HEK293 (cell line): ENCODE measurements around the gene LRRC47.

ENCODE experiments used
- TCF7L2 ChIP-seq: IDR thresholded peaks from 2 replicates; pipeline ENCODE4 v1.6.1; 2011; ENCODE audit warnings: low read depth, mild to moderate bottlenecking, inconsistent platforms, low read length, moderate library complexity, borderline replicate concordance
- ZNF10 ChIP-seq: fragments of 450-650 bp; formaldehyde crosslinking; IDR thresholded peaks from 2 replicates; pipeline ENCODE4 v1.5.1; 2017; ENCODE audit warnings: missing biosample characterization, missing genetic modification characterization
- ZNF510 ChIP-seq: fragments of 450-650 bp; formaldehyde crosslinking; IDR thresholded peaks from 2 replicates; pipeline ENCODE4 v1.5.1; 2018; ENCODE audit warnings: mild to moderate bottlenecking, missing genetic modification characterization, missing biosample characterization; ENCODE audit not compliant: insufficient replicate concordance
- ZNF707 ChIP-seq: fragments of 450-650 bp; formaldehyde crosslinking; IDR thresholded peaks from 2 replicates; pipeline ENCODE4 v1.5.1; 2016; ENCODE audit warnings: missing biosample characterization, missing genetic modification characterization
- TF ChIP-seq, protein P1 (sequence below): fragments of 450-650 bp; formaldehyde crosslinking; IDR thresholded peaks from 2 replicates; pipeline ENCODE4 v1.5.1; 2016; ENCODE audit warnings: missing biosample characterization, missing genetic modification characterization
- TF ChIP-seq, protein P2 (sequence below): fragments of 450-650 bp; formaldehyde crosslinking; IDR thresholded peaks from 2 replicates; pipeline ENCODE4 v1.5.1; 2016; ENCODE audit warnings: missing biosample characterization, missing genetic modification characterization
- TF ChIP-seq, protein P3 (sequence below): fragments of 450-650 bp; IDR thresholded peaks from 2 replicates; pipeline ENCODE4 v1.5.1; 2018; ENCODE audit warnings: missing biosample characterization, missing genetic modification characterization
- TF ChIP-seq, protein P4 (sequence below): fragments of 450-650 bp; formaldehyde crosslinking; IDR thresholded peaks from 2 replicates; pipeline ENCODE4 v1.5.1; 2016; ENCODE audit warnings: missing biosample characterization, missing genetic modification characterization
- TF ChIP-seq, protein P5 (sequence below): fragments of 450-650 bp; formaldehyde crosslinking; IDR thresholded peaks from 2 replicates; pipeline ENCODE4 v1.5.1; 2017; ENCODE audit warnings: missing biosample characterization, missing genetic modification characterization

DNA sequence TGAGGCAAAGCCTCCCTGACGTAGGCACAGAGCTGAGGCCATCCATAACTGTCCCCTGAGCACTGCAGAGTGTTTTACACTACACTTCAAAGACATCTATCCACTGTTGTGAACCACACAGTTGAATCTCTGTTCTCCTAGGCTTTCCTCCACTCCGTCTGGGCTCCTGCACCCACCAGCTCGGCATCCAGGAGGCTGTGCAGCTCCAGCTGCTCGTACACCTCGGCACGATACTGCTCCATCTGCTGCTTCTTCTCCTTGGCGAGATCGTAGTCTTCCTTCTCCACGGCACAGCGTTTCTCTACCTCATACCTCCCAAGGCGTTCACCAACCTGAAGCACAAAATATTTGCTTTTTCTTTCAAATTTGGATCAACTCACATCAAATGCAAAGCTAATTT, 42.5 kb upstream of the LRRC47 start:
- TF ChIP-seq, protein P1, sequence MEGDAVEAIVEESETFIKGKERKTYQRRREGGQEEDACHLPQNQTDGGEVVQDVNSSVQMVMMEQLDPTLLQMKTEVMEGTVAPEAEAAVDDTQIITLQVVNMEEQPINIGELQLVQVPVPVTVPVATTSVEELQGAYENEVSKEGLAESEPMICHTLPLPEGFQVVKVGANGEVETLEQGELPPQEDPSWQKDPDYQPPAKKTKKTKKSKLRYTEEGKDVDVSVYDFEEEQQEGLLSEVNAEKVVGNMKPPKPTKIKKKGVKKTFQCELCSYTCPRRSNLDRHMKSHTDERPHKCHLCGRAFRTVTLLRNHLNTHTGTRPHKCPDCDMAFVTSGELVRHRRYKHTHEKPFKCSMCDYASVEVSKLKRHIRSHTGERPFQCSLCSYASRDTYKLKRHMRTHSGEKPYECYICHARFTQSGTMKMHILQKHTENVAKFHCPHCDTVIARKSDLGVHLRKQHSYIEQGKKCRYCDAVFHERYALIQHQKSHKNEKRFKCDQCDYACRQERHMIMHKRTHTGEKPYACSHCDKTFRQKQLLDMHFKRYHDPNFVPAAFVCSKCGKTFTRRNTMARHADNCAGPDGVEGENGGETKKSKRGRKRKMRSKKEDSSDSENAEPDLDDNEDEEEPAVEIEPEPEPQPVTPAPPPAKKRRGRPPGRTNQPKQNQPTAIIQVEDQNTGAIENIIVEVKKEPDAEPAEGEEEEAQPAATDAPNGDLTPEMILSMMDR (tag by site-specific recombination) = no peak
- TF ChIP-seq, protein P2, sequence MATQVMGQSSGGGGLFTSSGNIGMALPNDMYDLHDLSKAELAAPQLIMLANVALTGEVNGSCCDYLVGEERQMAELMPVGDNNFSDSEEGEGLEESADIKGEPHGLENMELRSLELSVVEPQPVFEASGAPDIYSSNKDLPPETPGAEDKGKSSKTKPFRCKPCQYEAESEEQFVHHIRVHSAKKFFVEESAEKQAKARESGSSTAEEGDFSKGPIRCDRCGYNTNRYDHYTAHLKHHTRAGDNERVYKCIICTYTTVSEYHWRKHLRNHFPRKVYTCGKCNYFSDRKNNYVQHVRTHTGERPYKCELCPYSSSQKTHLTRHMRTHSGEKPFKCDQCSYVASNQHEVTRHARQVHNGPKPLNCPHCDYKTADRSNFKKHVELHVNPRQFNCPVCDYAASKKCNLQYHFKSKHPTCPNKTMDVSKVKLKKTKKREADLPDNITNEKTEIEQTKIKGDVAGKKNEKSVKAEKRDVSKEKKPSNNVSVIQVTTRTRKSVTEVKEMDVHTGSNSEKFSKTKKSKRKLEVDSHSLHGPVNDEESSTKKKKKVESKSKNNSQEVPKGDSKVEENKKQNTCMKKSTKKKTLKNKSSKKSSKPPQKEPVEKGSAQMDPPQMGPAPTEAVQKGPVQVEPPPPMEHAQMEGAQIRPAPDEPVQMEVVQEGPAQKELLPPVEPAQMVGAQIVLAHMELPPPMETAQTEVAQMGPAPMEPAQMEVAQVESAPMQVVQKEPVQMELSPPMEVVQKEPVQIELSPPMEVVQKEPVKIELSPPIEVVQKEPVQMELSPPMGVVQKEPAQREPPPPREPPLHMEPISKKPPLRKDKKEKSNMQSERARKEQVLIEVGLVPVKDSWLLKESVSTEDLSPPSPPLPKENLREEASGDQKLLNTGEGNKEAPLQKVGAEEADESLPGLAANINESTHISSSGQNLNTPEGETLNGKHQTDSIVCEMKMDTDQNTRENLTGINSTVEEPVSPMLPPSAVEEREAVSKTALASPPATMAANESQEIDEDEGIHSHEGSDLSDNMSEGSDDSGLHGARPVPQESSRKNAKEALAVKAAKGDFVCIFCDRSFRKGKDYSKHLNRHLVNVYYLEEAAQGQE = no peak
- TF ChIP-seq ZNF10 (tag by site-specific recombination) = no peak
- TF ChIP-seq, protein P3, sequence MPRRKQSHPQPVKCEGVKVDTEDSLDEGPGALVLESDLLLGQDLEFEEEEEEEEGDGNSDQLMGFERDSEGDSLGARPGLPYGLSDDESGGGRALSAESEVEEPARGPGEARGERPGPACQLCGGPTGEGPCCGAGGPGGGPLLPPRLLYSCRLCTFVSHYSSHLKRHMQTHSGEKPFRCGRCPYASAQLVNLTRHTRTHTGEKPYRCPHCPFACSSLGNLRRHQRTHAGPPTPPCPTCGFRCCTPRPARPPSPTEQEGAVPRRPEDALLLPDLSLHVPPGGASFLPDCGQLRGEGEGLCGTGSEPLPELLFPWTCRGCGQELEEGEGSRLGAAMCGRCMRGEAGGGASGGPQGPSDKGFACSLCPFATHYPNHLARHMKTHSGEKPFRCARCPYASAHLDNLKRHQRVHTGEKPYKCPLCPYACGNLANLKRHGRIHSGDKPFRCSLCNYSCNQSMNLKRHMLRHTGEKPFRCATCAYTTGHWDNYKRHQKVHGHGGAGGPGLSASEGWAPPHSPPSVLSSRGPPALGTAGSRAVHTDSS (tag by site-specific recombination) = no peak
- TF ChIP-seq, protein P4, sequence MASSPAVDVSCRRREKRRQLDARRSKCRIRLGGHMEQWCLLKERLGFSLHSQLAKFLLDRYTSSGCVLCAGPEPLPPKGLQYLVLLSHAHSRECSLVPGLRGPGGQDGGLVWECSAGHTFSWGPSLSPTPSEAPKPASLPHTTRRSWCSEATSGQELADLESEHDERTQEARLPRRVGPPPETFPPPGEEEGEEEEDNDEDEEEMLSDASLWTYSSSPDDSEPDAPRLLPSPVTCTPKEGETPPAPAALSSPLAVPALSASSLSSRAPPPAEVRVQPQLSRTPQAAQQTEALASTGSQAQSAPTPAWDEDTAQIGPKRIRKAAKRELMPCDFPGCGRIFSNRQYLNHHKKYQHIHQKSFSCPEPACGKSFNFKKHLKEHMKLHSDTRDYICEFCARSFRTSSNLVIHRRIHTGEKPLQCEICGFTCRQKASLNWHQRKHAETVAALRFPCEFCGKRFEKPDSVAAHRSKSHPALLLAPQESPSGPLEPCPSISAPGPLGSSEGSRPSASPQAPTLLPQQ (tag by site-specific recombination) = no peak
- TF ChIP-seq, protein P5, sequence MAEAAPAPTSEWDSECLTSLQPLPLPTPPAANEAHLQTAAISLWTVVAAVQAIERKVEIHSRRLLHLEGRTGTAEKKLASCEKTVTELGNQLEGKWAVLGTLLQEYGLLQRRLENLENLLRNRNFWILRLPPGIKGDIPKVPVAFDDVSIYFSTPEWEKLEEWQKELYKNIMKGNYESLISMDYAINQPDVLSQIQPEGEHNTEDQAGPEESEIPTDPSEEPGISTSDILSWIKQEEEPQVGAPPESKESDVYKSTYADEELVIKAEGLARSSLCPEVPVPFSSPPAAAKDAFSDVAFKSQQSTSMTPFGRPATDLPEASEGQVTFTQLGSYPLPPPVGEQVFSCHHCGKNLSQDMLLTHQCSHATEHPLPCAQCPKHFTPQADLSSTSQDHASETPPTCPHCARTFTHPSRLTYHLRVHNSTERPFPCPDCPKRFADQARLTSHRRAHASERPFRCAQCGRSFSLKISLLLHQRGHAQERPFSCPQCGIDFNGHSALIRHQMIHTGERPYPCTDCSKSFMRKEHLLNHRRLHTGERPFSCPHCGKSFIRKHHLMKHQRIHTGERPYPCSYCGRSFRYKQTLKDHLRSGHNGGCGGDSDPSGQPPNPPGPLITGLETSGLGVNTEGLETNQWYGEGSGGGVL (tag by site-specific recombination) = no peak
- TF ChIP-seq ZNF510 (tag by site-specific recombination) = no peak
- TF ChIP-seq ZNF707 (tag by site-specific recombination) = no peak
- TF ChIP-seq TCF7L2 = no peak
